ENCODE measurements around the gene PRF1. TPM values are rescaled to one million over a fixed set of nuclear protein-coding genes. Genes with fewer than 3 reads are reported as not detected.
"Not testable (repeated sequence)": the region's sequence is repeated elsewhere in the genome, so short reads cannot be mapped to it uniquely, and the experiment has no call there.

PRF1 gene
- total RNA-seq, 1 experiment from 2014 or later: 6.4 TPM

DNA sequence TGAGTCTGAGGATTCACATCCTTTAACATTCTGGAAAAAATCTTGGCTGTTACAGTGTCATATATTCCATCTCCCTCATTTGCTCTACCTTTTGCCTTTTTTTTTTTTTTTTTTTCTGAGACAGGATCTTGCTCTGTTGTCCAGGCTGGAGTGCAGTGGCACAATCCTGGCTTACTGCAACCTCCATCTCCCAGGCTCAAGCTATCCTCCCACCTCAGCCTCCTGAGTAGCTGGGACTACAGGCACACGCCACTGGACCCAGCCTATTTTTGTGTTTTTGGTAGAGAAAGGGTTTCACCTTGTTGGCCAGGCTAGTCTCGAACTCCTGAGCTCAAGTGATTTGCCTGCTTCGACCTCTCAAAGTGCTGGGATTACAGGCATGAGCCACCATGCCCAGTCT, 11.8 kb upstream of the PRF1 start:
- H3K9me2 ChIP-seq (ENCODE audit: insufficient read depth); H3K79me2 ChIP-seq (ENCODE audit: insufficient read depth, low read length); ATAC-seq; POLR2A ChIA-PET; intact Hi-C loops (cut with micrococcal nuclease); H4K20me1 ChIP-seq (ENCODE audit: insufficient read depth); H3K4me2 ChIP-seq (ENCODE audit: low read length); H3K36me3 ChIP-seq (ENCODE audit: control insufficient read depth in 1 of 2, insufficient read depth in 2 of 2, low read length in 2 of 2); H2AFZ ChIP-seq (ENCODE audit: low read depth, low read length, poor library complexity, severe bottlenecking); CTCF ChIA-PET; RAD21 ChIA-PET (ENCODE audit: low non-redundant PET in 1 of 2, low total read pairs in 2 of 2, uncharacterized antibody in 2 of 2, unreplicated experiment in 2 of 2); H3K9me3 ChIP-seq (ENCODE audit: control insufficient read depth in 1 of 2, insufficient read depth in 1 of 2, low read depth in 1 of 2, low read length in 2 of 2); H3K9ac ChIP-seq (ENCODE audit: low read length); H3K27me3 ChIP-seq (ENCODE audit: insufficient read depth, low read length); H3K4me3 ChIP-seq (replicated peaks in 1 of 2; ENCODE audit: low read depth in 1 of 2, low read length in 2 of 2); BruUV-seq (replicated peaks); DNase-seq (ENCODE audit: low read depth, low spot score); H3K27ac ChIP-seq (ENCODE audit: low read depth, low read length): not testable (repeated sequence)
- H3K4me1 ChIP-seq (ENCODE audit: control insufficient read depth in 1 of 2, insufficient read depth in 2 of 2, low read length in 2 of 2): peaks cover 0 to 32% of the 10 kb centered on the region in 2 experiments; a peak in 2 of 4 replicates

DNA sequence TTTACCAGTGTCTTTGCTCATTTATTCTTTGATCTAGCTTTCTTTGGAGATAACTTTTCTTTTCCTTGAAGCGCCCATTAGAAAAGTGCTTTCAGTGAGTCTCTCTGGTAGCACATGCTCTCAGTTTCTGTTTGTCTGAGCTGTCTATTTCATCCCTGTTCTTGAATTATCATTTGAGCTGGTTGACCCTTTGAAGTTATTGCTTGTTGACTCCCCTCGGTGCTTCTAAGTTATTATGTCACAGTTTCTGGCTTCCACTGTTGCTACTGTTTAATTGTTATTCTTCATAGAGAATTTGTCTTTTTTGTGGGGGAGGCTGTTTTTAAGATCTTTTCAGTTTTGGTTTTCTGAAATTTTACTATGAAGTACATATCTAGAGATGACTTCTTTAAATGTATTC, 11.4 kb upstream of the PRF1 start:
- TF ChIP-seq CBX3 (IDR thresholded peaks at IDR 0.05; ENCODE audit: low read depth): no peak
- TF ChIP-seq ZNF274 (IDR thresholded peaks at IDR 0.05; ENCODE audit: low read depth, low read length): no peak
- TF ChIP-seq TCF7L2 (IDR thresholded peaks at IDR 0.05; ENCODE audit: borderline replicate concordance, extremely low read depth, insufficient read depth, insufficient read length): no peak
- TF ChIP-seq MAX (IDR thresholded peaks at IDR 0.05): no peak
- no peak for TF ChIP-seq RAD21 (IDR thresholded peaks at IDR 0.05; ENCODE audit: low read depth)
- TF ChIP-seq FOSL1 (IDR thresholded peaks at IDR 0.05; ENCODE audit: low read depth): no peak
- no peak for TF ChIP-seq POLR2AphosphoS5 (IDR thresholded peaks at IDR 0.05; ENCODE audit: low read depth, low read length)
- TF ChIP-seq, protein P1, sequence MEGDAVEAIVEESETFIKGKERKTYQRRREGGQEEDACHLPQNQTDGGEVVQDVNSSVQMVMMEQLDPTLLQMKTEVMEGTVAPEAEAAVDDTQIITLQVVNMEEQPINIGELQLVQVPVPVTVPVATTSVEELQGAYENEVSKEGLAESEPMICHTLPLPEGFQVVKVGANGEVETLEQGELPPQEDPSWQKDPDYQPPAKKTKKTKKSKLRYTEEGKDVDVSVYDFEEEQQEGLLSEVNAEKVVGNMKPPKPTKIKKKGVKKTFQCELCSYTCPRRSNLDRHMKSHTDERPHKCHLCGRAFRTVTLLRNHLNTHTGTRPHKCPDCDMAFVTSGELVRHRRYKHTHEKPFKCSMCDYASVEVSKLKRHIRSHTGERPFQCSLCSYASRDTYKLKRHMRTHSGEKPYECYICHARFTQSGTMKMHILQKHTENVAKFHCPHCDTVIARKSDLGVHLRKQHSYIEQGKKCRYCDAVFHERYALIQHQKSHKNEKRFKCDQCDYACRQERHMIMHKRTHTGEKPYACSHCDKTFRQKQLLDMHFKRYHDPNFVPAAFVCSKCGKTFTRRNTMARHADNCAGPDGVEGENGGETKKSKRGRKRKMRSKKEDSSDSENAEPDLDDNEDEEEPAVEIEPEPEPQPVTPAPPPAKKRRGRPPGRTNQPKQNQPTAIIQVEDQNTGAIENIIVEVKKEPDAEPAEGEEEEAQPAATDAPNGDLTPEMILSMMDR (IDR thresholded peaks at IDR 0.05 in 2 of 3, conservative IDR thresholded peaks at IDR 0.05 in 1 of 3; ENCODE audit: borderline replicate concordance in 1 of 3, insufficient read depth in 1 of 3, low read depth in 2 of 3, low read length in 2 of 3): no peak
- TF ChIP-seq REST (IDR thresholded peaks at IDR 0.05; ENCODE audit: low read depth): no peak
- no peak for TF ChIP-seq SIN3A (IDR thresholded peaks at IDR 0.05; ENCODE audit: low read depth)
- no peak for TF ChIP-seq SP1 (IDR thresholded peaks at IDR 0.05; ENCODE audit: low read depth)
- no peak for TF ChIP-seq EZH2 (IDR thresholded peaks at IDR 0.05)
- TF ChIP-seq CEBPB (IDR thresholded peaks at IDR 0.05; ENCODE audit: low read depth): no peak
- TF ChIP-seq, protein P2, sequence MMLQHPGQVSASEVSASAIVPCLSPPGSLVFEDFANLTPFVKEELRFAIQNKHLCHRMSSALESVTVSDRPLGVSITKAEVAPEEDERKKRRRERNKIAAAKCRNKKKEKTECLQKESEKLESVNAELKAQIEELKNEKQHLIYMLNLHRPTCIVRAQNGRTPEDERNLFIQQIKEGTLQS (IDR thresholded peaks at IDR 0.05): no peak
- POLR2A ChIA-PET: no interaction called here
- H3K4me2 ChIP-seq (ENCODE audit: low read length): no peak overlapping the region
- H2AFZ ChIP-seq (ENCODE audit: low read depth, low read length, poor library complexity, severe bottlenecking): peak overlapping the region; percentile 56
- CTCF ChIA-PET: no interaction called here
- ATAC-seq (no peak), DNase-seq (ENCODE audit: low read depth, low spot score) (no peak)
- H3K9me3 ChIP-seq (ENCODE audit: control insufficient read depth in 1 of 2, insufficient read depth in 1 of 2, low read depth in 1 of 2, low read length in 2 of 2): no peaks in the 10 kb centered on the region
- H3K27ac ChIP-seq (ENCODE audit: low read depth, low read length): no peak overlapping the region
- H3K36me3 ChIP-seq (ENCODE audit: control insufficient read depth in 1 of 2, insufficient read depth in 2 of 2, low read length in 2 of 2): no peaks in the 10 kb centered on the region
- H3K9ac ChIP-seq (ENCODE audit: low read length): no peak overlapping the region
- no peaks in the 10 kb centered on the region for H3K9me2 ChIP-seq (ENCODE audit: insufficient read depth)
- H4K20me1 ChIP-seq (ENCODE audit: insufficient read depth): no peaks in the 10 kb centered on the region
- peaks cover 0 to 27% of the 10 kb centered on the region in 2 experiments; a peak in 1 of 4 replicates for H3K4me1 ChIP-seq (ENCODE audit: control insufficient read depth in 1 of 2, insufficient read depth in 2 of 2, low read length in 2 of 2)
- intact Hi-C loops (cut with micrococcal nuclease): no loop called here
- H3K4me3 ChIP-seq (replicated peaks in 1 of 2; ENCODE audit: low read depth in 1 of 2, low read length in 2 of 2): no peak overlapping the region
- no peaks in the 10 kb centered on the region for H3K27me3 ChIP-seq (ENCODE audit: insufficient read depth, low read length)
- no peaks in the 10 kb centered on the region for H3K79me2 ChIP-seq (ENCODE audit: insufficient read depth, low read length)
- BruUV-seq (replicated peaks): no TSS peak
- RAD21 ChIA-PET (ENCODE audit: low non-redundant PET in 1 of 2, low total read pairs in 2 of 2, uncharacterized antibody in 2 of 2, unreplicated experiment in 2 of 2): no interaction called here
